Hematopoietic multipotent progenitor cell treated with erythropoietin and hydrocortisone succinate and interleukin-3 and kit ligand, for 17 days (in vitro differentiated cells): ENCODE results near the gene PUS3.
"Not testable (repeated sequence)": the region's sequence is repeated elsewhere in the genome, so short reads cannot be mapped to it uniquely, and the experiment has no call there.

ENCODE experiments used
- DNase-seq: peaks from one replicate; pipeline ENCODE4 v3.0.0-alpha.2; 2015; ENCODE audit warnings: low spot score

Gene PUS3

DNA sequence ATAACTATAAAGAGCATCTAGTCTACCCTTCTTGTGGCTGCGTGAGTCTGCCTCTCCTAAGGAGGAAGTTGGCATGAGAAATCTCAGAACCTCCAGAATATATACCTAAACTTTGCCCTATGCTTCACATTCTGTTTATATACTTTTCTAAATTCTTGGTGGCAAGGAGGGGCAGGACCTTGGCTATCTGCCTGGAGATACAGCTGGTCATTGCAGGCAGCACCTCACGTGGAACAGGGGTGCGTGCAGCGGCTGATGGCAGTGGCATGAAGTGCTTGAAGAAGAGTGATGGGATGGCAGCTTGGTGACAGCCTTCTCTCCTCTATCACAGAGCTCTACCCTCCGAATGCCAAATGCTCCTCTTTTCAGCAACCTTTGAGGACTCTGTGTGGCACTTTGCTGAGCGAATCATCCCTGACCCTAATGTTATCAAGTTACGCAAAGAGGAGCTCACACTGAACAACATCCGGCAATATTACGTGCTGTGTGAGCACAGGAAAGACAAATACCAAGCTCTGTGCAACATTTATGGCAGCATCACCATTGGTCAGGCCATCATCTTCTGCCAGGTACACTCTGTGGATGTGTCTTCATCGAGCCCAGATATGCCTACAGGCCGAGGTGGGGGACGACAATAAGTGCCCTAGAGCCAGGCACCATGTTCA lies 13.8 kb upstream of the PUS3 start:
- DNase-seq, result no peak

DNA sequence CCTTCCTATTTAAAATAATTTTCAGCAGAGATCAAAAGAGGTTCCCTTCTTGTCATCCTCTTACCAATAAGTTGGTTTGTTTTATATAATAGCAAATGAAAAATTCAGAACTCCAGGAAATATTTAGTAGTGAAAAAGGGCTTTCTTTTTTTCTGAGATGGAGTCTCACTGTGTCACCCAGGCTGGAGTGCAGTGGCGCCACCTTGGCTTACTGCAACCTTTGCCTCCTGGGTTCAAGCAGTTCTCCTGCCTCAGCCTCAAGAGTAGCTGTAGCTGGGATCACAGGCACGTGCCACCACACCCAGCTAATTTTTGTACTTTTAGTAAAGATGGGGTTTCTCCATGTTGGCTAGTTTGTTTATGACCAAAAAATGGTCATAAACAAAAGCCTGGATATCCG lies 11.6 kb upstream of the PUS3 start:
- DNase-seq, result not testable (repeated sequence)

DNA sequence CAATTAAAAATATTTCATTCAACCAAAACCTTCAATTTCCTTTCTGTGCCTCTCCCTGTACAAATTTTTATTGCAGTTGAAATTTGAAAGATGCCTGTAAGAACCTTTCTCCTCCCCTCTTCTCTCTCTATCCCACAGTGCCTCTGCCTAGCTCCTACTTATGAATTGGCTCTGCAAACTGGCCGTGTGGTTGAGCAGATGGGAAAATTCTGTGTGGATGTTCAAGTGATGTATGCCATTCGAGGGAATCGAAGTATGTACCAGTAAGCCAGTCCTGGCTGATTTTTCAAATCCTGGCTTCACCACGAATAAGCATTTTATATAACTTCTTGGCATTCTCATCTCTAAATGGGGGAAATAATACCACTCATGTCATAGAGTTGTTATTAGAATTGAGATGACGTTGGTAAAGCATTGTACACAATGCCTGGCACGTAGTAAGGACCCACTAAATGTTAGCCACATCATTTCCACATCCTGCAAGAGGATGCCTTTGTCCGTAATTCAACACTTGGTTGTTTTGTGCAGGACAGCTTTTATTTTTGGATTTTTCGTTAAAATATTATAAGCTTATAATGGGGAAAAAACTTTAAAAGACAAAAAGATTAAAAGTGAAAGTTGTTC lies 7.3 kb upstream of the PUS3 start:
- DNase-seq, result no peak

DNA sequence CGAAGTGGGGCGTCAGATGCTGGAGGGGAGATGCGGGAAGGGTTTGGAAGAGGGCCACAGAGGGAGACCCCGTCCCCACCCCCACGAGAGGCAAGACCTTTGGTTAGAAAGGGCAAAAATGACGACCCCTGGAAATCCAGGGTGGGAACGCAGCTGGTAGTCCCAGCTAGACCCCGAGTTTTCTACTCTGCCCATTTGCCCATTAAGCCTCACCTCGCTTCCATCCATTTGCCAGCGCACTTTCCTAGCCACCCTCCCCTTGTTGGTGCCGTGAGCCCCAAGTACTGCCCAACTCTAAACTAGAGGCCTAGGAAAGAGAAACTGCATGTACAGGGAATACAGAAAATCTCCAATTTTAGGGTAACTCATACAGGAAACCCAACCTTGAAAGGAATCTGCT lies 1.7 kb upstream of the PUS3 start:
- no peak for DNase-seq

DNA sequence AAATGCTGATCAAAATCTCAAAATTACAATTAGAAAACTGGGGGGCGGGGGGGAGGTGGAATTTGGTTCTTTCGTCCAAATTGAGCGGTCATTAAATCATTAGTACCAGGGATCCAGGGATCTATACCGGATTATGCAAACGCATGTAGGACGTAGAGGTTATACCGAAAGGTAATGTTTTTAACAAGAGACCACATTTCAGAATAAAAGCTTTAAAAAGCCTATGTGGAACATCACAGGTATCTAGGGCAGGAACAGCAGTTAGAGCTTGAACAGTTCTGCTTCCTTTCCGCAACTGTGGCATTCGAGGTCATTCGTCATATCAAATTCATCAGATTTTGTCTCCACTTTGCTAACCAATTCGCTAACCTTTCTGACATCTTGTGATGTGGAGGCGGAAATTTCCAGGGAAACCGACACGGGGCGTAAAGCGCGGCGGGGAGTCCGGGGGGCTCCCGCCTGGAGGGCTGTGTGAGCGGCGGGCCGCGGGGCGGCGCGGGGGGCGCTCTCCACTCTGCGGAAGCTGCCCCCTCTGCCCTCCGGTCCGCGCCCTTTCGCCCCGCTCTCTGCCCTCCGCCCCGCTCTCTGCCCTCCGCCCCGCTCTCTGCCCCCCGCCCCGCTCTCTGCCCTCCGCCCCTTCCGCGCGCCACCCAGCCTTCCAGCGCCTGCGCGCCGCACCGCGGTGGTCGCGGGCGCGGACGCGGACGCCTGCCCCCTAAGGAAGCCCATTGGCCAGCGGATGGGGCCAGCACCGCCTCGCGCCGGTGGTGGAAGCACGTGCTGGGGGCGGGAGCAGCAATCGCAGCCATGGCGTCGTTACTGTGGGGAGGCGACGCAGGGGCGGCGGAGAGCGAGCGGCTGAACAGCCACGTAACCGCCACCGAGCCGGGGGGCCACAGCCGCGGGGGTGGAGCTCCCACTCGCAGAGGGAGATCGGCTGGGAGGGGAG lies 979 bp upstream of the PUS3 start, which contains the start of gene DDX25:
TSS of gene DDX25 (plus strand) at position 798 of the 949 bp plus-strand sequence. CDS start at position 808, 10 bp downstream.
- DNase-seq, result no peak

DNA sequence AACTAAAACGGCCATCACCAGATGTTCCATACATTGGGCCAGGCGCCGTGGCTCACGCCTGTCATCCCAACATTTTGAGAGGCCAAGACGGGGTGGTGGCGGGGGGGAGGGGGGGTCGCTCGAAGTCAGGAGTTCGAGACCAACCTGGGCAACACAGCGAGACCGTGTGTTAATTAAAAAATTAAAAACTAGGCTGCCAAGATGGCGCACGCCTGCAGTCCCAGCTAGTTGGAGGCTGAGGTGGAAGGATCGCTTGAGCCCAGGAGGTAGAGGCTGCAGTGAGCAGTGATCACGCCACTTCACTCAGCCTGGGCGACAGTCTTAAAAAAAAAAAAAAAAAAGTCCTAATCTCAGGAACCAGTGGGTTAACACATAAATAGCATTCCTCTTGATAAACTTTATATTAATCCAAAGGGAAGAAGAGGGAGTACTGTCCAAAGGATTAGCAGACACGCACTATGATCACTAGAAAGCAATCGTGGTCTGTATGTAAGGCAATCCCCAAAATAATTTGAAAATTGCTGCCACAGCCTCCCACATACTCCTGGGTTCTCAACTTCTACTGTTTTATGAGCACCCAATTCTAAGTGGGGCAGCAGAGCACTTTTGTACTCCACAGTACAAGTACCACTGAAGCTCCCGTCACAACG lies 604 bp downstream of the PUS3 start:
- DNase-seq, result no peak

DNA sequence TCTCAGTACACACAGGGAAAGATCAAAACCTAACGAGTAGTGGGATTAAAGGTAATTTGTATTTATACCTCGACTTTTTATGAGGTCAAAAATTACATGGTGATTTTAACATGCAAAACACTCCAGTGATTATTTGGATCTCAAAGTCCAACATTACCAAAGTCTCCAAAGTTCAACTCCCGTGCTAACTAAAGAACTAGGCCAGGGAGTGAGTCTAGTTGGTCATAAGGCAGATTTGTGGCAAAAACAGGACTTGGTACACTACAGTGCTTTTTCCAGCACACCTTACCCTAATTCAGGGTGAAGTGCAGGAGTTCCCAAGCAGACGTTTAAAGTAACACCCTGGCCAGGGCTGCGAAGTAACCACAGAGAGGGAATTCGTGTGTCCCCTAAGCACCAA lies 1.1 kb downstream of the PUS3 start:
- no peak for DNase-seq

DNA sequence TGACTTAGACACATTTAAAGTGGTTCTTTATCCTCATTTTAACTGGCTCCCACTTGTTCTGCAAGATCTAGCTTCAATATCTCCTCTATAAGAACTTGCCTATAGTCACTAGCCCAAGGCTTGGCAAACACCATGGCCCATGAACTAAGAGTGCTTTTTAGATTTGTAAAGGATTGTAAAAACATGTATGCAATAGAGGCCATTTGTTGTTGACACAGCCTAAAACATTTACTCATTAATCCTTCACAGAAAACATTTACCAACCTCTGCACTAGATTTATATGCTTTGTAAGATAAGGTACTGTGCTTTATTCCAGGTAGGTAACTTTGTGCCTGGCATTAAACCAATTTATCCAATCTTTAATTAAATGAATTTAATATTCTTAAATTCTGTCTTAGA lies 10.0 kb downstream of the PUS3 start:
- no peak for DNase-seq

DNA sequence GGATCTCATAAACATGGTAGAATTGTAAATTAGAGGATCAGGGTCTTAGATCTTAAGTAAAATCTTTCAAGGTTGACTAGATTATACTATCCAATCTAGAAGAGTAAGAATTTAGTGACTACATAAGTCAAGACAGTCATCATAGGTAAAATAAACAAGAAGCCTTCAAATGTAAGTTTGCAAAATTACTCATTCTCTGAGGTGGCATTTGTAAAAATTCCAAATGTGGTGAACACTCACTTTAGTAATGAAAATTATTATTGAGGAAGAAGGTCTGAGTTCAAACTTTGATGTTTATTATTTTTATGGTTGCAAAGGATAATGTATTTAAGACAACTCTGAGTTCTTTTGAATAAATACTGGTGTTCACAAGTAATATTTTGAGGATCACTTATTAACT lies 10.9 kb downstream of the PUS3 start:
- DNase-seq, result no peak

DNA sequence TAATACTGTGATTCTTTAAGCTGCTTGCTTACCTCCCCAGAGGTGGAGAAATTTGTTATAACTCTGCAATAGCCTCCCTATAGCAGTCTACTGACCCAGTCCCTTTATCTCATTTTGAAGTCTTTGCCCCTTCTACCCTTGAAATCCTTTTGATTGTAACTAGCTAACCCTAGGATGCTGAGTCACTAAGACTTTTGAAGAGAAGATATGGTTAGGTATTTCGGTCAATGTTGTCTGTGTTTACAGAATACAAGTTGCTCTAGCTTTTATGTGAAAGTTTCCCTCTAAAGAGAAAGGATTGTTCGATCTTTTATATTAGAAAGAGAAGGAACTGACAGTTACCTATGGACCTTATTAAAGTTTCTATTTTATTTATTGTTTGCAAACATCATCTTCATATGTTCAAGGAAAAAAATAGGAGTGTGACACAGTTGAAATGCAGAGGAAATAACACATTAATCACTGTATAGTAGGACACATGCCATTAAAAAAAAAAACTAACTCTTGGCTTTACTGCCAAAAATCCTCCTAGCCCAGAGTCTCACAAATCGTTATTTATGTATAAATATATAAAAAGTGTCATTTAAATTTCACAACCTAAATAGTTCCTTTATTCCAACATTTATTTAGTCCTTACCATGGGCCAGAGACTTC lies 12.4 kb downstream of the PUS3 start:
- peak; percentile 27 for DNase-seq

DNA sequence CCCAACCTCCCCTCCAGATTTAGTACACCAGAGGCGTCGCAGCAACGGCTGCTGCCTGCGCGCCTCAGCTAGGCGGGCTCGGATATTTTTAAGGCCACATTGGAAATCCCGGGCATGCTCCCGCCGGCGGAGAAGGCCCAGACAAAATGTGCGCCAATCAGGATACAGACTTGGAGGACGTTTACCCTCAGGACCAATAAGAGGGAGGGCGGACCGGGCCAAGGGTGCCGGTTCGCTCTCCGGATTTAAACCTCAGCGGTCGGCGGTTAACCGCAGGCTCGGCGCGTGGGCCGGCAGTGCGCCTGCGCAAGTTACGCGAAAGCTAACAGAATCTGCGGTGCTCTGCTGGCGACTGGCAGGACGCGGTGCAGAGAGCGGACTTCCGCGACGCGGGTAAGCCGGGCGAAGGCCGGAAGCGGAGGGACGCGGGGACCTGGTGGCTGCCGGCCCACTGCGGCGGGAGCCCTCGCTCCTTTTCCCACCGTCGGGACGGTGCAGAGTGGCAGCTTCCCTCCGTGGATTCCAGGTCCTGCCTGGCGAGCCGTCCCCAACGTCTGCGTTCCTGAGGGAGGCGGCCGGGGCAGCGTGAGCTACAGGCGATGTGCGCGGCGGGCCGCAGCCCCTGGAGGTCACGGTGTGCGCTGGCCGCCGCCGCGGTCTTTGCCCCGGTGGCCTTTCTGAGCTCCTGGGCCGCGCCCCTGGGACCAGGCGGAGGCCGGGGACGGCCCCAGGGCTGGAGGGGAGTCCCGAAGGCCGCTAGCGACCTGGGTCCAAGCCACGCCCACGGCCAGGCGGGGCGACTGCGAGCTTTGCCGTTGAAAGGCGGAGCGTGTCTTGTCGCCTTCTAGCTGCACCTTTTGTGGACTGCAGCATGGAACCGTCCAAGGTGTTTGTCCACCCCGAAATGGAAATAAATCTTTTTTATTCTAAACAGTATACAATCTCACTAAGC lies 15.4 kb downstream of the PUS3 start, which contains the start of gene HYLS1:
TSS of gene HYLS1 (plus strand) at position 296 of the 952 bp plus-strand sequence. CDS start 11,701 bp downstream, outside the sequence.
- DNase-seq, result peak; percentile 86

DNA sequence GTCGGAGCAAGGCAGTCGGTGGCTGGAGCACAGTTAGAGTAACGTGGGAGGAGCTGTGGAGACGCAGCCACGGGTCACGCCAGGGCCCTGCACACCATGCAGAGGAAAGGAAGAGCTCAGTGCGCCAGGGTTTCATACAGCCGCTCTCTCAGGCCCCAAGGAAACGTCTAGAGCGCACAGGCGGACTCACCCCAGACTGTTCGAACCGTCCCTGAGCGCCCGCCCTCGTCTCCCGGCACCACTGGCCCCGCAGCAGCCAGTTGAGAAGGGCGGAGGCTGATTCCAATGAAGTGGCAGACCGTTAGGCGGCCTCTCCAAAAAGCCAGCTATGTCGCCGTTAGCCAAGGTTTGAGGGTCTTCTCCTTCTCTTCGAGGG lies 16.0 kb downstream of the PUS3 start:
- DNase-seq, result peak; percentile 38

DNA sequence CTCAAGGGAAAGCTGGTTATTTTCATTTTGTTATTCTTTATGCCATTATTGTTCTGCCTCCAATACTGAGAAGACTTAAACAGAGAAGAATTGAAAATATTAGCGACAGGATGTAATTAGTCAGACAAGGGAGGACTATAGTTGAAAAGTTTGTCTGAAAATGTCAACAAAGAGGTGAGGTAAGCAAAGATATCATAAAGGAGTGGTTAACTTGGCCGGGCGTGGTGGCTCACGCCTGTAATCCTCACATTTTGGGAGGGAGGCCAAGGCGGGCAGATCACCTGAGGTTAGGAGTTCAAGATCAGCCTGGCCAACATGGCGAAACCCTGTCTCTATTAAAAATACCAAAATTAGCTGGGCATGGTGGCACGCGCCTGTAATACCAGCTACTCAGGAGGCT lies 19.6 kb downstream of the PUS3 start:
- no peak for DNase-seq

DNA sequence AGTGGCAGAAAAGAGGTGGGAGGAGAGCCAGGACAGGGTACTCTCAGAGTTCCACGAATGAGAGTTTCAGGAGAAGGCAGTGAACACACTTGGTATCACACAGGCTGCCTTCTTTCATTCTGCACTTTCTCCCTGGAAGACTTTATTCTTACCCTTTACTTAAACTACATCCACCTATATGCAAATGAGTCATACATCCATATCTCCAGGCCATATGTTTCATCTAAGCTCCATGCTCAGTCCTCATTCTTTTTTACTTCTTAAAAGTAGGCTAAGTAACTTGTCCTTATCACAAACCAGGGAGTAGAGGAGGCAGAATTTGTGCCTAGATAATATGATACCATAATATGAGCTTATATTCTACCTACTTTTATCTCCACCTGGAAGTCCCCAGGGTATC lies 21.7 kb downstream of the PUS3 start:
- DNase-seq, result no peak

DNA sequence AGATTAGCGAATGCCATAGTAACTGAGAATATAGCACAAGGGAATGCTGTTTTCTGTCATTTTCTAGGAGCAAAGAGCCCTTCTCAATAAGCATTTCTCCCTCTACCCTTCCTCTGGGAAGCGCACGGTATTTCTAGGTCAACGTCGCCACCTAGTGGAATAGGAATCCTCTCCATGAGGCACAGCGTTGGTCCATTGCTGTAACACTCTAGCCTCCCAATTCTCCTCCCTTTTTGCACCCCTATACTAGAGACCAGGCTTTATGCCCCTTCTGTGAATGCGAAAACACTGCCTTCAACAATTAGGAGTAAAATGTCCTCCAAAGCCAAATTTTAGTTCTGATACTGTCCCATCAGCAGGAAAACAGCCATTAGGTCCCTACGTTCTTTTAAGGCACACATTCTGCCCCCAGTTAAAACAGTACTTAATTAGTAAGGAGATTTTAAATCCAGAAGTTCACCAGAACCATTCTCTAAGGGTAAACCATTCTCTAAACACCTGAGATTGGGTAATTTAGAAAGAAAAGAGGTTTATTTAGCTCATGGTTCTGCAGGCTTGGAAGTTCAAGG lies 28.4 kb downstream of the PUS3 start:
- DNase-seq, result peak; percentile 62

DNA sequence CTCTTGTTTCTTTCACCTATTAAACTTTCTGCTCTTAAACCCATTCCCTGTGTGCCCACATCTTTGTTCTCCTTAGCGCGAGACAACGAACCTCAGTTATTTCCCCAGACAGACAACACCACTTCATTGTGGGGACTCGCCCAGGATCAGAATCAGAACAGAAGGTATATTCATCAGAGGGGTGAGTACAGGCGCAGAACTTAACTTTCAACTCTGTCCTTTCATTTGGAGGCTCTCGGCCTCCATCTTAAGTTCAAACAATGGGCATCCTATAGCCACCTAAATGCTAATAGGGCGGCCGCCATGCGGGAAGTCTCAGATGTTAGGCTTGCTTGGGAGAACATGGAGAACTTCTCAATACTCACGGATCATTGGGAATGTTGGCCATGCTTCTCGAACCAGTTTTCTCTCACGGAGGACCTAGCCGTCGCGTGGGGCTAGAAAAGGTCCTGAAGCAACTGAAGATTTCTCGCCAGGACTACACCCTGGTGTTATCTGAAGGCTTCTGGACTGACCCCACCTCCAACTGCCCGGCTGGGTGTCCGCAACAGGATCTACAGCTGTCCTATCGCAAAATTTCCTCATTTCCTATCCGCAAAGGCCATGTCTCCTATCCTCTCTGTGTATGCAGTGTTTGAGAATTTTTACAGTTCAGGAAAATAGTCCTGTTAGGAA lies 29.0 kb downstream of the PUS3 start:
- DNase-seq, result no peak

DNA sequence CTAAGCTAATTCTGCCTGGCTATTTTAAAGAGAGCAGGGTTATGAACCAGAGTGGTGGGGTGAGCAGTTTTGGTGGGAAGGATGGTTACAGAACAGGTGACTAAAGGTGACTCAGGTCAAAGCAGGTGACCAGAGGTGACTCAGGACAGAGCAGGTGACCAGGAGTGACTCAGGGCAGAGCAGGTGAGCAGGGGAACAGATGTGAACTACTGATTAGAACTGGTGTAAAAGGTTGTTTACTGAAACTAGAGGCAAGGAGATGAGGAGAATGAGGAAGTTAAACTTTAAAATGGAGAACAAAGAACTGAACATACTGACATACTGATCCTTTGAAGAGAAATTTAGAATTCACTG lies 30.9 kb downstream of the PUS3 start:
- DNase-seq, result no peak

DNA sequence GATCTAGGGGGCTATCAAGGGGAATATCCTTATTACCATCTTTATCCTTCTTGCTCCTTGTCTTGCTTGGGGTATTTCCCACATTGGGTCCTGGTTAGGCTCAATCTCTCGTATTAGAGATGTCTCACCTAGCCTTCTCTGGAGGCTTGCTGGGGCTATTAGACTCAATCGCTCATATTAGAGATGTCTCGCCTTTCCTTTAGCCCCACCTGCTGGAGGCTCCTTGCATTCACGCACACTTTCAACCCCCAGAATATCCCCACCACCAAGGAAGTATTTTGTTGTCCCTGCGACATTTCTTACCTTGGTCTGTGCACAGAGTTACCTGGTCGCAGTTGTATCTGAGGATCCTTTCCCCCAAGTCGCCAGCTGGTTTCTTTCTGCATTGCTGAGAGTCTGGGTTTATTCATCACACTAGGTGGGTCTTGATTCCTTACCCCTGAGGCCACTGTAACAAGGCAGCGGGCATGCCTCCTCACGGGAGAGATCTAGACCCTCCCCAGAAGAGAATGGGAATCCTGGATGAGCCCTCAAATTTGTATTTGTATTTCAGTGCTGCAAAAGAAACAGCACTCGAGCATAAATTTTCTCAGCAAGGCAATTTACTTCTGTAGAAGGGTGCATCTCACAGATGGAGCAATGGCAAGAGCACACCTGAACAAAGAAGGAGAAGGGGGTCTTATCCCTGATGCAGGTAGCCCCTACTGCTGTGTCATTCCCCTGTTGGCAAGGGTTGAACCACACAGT lies 31.4 kb downstream of the PUS3 start:
- DNase-seq, result peak; percentile 25

DNA sequence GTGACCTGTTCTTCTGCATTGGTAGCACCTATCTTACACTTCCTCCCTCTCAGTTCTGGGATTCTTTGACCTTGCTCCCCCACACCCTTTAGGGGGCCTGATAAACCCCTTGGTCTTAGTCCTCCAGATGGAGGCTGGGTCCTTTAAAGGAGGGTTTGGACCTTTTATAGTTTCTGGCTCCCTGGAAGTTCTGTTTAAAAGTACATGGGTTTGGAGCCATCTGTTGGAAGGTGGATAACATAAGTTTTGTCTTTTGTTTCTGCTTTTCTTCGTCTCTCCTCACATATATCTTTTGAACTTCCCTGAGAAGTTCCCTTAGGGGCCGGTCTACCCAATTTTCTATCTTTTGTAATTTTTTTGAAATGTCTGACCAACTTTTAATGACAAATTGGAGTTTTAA lies 33.5 kb downstream of the PUS3 start:
- DNase-seq, result no peak
